Measurements from ENCODE around the gene ZNF345. TPM values are rescaled to one million over a fixed set of nuclear protein-coding genes. Genes with fewer than 3 reads are reported as not detected.

ZNF345 gene
- 1.7 and 2.4 TPM in 2 replicates for total RNA-seq
- 3.2 TPM for polyA plus RNA-seq (2012)

DNA sequence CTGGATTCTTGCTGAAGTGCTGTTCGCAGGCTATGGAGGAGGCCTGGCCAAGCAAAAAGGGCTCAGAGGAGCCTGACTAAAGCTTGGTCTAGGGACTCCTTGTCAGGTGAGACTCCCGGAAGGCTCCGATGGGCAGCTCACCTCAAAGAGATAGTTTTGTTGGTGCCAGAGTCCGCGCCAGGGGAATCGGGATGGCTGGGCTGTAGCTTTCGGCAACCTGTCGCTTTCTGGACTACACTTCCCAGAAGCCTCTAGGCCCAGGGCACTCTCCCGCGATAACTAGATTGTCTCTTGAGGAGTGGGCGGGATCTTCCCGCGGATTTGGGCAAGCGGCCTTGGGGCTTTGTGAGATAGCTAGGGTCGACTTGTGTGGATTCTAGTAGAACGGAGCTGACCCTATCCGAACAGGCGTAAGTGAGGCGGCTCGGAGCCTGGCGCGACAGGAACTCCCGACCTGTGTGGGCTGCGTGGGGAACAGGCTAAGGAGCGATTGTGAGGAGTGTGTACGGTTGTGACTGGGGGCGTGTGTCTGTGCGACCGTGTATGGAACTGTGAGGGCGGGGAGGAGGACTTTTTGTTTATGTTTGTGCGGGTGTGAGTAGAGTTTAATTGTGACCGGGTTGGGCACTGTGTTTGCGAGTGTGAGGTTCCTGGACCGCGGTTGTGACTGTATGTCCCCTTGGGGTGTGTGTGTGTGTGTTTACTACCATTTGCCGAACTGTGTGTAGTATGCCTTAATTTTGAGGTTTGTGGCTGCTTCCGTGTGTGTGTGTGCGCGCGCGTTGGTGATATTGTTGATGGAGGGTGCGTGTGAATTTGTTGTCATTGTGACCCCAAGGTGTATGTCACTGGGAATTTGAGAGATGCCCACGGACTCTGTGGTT lies at the start of gene ZNF345:
ZNF345 (plus strand) TSS at position 318 of the 884 bp plus-strand sequence. CDS start 25,955 bp downstream, outside the sequence.
- DNase-seq (ENCODE audit: low read depth) = peak; percentile 98

DNA sequence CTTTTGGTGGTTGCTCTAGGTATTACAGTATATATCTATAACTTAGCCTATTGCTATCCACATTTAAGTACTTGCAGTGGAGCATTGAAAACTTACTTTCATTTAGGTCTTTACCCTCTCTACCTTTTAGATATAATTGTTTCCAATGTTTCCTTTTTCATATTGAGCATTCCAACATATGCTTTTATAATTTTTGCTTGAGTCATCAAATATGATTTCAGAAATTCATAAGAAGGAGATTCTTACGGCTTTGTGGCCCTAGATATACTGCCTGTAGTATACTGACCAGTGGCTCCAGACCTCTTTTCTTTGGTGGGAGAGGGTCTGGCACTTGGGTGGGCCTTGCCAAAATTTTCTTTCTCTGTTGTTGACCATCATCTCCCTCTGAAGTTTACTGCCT lies 45.3 kb upstream of the ZNF345 start:
- DNase-seq (ENCODE audit: low read depth) = no peak

DNA sequence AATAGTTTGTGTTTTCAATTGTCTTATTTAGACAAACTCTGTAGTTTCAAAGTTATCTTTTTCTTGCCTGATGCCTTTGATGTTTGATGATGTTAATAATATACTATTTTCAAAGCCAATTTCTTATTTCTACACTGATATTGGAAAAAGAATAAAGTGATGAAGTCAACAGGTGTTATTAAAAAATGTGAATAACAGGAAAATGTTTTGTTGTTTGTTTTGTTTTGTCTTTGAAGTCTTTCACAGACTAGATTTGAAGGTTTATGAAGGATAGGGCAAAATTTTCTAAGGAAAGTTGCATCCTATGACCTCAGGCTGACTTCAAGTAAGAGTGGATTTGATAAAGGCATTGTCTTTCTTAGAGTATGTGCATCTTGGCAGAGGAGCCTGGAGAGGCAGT lies 43.6 kb upstream of the ZNF345 start:
- no peak for DNase-seq (ENCODE audit: low read depth)

DNA sequence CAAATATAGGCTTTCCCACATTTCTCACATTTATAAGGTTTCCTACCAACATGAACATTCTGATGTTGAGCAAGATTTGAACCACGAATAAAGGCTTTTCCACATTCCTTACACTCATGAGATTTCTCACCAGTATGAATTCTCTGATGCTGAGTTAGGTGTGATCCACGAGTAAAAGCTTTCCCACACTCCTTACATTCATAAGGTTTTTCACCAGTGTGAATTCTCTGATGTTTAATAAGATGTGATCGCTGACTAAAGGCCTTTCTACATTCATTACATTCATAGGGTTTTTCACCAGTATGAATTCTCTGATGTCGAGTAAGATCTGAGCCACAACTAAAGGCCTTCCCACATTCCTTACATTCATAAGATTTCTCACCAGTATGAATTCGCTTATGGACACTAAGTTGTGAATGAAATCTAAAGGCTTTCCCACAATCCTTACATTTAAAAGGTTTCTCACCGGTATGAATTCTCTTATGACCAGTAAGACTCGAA lies 31.5 kb upstream of the ZNF345 start:
- DNase-seq (ENCODE audit: low read depth) = peak; percentile 3

DNA sequence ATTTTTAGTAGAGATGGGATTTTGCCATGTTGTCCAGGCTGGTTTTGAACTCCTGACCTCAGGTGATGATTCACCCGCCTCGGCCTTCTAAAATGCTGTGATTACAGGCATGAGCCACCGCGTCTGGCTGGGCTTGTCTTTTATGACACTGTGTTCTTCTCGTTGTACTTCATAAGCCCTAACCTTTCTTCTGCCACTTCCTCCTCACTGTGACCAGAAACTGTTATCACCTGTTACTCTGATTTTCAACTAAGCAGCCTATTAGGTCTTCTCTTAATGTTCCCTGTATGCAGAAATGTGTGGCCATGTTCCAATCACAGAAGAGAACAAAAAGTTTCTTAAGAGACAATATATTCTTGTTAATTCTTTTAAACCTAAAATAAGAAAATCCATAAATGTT lies 28.9 kb upstream of the ZNF345 start:
- no peak for DNase-seq (ENCODE audit: low read depth)

DNA sequence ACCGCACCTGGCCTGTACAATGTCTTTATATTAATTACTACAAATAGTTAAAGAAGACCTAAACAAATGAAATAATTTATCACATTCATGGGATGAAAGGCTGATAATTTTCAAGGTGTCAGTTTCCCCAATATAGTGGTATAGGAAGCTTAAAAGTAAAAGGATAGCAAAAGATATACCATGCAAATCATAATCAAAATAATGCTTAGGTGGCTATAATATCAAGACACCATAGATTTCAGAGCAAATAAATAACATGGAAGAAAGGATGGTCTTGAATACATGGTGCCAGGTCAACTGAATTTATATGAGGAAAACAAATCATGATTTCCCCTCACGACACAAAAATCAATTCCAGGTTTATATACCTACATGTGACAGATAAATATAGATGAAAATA lies 17.2 kb upstream of the ZNF345 start:
- no peak for DNase-seq (ENCODE audit: low read depth)

DNA sequence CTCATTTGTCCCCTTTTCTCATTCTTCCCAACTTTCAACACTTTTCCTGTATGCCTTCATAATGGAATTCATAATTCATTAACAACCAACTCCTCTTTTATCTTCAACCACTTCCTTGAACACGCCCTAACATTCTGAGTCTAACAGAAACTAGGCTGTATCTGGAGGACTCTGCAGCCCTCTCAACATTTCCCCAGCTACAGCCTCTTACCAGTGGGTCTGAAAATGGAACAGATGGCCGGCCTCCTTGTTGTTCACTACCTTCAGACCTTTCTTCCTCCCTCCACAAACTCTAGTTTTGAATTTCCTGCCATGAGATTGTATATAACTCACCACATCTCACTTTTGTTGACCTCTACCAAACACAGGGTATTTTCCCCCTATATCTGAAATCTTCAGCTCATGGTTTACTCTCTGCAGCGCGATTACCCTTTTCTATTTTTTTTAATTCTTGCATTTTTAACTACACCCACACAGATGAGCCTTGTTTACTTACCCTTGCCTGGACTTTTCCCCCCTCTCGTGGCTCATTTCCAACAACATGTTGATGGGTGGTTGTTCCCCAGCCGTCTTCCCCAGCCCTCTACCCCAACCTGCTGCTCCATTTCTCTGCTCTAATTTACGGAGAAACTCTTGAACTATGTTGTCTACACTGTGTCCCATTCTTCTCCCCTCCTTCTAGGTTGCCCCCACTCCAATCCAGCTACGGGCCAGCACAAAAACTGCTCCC lies 13.3 kb upstream of the ZNF345 start:
- peak; percentile 4 for DNase-seq (ENCODE audit: low read depth)

DNA sequence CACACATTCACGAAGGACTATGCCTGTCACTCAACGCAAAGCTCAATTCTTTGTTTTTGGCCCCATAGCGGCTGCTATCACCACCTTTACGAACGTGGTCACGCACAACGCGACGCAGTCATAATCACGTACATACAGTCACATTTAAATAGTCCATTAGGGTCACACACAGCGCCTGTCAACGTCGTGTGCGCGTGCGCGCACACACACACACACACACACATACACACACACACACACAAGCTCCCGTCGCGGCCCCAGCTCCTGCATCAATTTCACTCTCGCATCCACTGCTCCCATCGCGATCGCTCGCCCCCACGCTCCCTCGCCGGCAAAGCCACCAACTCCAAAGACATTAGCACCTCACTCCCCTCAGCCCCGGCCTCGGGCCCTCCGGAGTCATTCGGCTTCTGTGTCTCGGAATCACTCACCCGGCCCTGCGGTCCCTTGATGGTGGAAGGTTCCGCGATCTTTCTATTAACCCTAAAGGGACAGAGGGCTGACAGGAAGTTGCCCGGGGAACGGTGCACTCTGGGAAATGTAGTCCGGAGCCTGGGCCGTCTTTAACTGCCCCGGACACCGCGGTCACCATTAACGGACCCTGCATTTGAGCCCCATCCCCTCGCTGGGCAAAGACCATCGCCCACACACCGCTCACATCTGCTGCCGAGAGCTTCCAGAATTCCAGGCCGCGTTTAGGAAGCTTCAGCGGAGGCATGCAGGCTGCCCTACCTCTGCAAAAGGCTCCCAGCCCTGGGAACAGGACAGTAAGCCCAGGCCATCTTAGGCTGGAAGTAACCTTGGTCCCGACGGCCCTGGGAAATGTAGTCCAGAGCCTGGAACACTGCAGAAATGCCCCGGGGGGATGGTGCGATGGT lies 12.5 kb upstream of the ZNF345 start, which contains the start of gene ZNF790:
ZNF790 (minus strand) TSS at position 482 of the 878 bp plus-strand sequence. CDS start 12,768 bp downstream, outside the sequence.
- peak; percentile 96 for DNase-seq (ENCODE audit: low read depth)

DNA sequence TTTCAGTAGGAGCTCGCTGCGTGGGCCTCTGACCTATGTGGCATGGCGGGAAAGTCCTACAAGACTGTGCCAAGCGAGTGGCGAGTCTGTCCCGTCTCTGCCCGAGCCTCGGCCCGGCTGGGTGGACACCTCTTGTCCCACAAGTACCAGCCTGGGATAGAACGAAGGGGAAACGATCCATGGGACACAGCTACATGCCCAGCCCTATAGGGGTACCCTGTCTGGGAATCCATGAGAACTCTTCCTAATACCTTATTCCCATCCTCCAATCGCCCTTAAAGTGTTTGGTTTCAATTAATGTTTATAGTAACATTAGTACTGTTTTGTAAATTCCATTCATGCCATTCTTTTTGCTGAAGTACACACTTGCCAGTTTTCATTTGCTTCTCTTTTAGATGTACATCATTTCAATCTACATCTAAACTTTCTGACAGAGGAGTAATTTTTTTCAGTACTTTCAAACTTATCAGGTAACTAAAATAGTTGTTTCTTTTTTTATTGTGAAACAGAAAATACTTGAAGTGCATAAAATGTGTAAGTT lies 11.8 kb upstream of the ZNF345 start:
- no peak for DNase-seq (ENCODE audit: low read depth)

DNA sequence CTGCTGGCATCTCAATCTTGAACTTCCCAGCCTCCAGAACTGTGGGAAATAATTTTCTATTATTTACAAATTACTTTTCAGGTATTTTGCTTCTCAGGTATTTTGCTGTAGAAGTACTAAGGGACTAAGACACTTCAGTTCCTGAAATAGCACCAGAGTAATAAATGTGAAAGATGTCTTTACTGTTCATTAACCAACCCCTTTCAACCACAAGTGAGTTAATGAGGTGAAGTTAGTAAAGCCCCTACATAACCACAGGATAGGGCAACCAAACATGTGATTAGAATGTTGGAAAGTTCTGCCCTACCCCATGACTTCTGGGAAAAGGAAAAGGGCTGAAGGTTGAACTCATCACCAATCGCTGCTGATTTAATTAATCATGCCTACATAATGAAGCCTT lies 2.7 kb upstream of the ZNF345 start:
- no peak for DNase-seq (ENCODE audit: low read depth)

DNA sequence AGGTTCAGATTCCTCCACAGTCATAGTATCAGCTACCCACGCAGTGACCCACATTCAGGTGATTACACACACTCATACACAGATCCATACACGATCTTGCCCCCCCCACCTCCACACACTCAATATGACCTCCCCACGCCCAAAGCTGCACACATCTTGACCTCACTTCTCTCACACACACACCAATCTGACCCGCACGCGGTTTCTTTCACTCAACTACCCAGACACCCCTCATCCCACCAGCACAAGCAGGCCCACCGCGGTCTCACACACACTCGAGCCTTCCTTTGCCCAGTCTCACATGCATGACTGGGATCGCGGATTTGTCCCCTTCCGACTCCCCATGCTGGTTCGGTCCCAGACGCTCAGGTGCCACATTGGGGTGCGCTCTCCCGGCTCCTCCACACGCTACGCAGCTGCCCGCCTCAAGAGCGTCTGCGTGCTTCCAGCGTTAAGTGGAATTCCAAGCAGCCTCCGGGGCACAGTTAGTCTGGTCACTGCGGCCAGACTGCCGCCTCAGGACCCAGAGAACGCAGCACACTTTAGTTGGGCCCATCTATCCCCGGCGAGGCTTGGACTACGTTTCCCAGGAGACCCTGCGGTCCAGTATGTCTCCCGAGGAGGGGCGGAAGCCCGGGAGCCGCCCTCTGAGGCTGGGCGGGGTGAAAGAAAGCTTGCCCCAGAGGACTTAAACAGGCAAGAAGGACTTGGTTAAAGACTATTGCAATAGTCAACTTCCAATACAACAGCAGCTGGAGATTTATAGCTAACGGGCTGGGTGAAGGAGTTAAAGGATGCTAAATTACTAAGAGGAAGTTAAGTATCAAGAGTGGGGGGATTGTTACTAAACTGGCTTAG lies 746 bp upstream of the ZNF345 start:
- peak; percentile 95 for DNase-seq (ENCODE audit: low read depth)

DNA sequence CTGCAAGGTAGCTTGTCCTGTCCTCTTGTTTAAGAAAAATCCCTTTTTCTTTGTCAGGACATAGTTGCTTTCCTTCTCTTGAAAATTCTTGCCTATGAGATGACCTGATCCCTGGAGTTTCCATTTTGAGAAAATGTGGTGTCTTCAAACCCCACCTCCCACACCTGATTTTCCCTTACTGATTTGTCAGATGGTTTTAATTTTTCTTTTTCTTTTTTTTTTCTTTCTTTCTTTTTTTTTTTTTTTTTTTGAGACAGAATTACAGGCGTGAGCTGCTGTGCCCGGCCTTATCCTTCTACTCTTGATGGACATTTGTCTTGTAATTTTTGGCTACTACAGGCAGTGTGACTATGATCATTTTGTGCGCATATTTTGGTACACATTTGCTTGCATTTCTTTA lies 1.2 kb downstream of the ZNF345 start:
- no peak for DNase-seq (ENCODE audit: low read depth)

DNA sequence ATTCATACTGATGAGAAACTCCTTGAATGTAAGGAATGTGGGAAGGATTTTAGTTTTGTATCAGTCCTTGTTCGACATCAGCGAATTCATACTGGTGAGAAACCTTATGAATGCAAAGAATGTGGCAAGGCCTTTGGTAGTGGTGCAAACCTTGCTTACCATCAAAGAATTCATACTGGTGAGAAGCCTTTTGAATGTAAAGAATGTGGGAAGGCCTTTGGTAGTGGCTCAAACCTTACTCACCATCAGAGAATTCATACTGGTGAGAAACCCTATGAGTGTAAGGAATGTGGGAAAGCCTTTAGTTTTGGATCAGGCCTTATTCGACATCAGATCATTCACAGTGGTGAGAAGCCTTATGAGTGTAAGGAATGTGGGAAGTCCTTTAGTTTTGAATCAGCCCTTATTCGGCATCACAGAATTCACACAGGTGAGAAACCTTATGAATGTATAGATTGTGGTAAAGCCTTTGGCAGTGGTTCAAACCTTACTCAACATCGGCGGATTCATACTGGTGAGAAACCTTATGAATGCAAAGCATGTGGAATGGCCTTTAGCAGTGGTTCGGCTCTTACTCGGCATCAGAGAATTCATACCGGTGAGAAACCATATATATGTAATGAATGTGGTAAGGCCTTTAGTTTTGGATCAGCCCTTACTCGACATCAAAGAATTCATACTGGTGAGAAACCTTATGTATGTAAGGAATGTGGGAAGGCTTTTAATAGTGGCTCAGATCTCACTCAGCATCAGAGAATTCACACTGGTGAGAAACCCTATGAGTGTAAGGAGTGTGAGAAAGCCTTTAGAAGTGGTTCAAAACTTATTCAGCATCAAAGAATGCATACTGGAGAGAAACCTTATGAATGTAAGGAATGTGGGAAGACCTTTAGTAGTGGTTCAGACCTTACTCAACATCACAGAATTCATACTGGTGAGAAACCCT lies 26.6 kb downstream of the ZNF345 start:
- DNase-seq (ENCODE audit: low read depth) = no peak

DNA sequence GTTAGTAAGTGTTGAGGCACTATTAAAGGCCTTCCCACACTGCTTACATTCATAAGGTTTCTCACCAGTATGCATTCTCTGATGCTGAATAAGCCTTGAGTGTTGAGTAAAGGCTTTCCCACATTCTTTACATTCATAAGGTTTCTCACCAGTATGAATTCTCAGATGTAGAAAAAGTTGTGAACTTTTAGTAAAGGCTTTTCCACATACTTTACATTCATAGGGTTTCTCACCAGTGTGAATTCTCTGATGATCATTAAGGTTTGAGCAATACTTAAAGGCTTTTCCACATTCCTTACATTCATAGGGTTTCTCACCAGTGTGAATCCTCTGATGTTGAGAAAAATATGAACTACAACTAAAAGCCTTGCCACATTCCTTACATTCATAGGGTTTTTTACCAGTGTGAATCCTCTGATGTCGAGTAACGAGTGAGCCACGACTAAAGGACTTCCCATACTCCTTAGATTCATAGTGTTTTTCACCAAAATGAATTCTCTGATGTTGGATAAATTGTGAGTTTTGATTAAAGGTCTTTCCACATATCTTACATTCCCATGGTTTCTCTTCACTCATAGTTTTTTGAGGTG lies 41.2 kb downstream of the ZNF345 start:
- no peak for DNase-seq (ENCODE audit: low read depth)

DNA sequence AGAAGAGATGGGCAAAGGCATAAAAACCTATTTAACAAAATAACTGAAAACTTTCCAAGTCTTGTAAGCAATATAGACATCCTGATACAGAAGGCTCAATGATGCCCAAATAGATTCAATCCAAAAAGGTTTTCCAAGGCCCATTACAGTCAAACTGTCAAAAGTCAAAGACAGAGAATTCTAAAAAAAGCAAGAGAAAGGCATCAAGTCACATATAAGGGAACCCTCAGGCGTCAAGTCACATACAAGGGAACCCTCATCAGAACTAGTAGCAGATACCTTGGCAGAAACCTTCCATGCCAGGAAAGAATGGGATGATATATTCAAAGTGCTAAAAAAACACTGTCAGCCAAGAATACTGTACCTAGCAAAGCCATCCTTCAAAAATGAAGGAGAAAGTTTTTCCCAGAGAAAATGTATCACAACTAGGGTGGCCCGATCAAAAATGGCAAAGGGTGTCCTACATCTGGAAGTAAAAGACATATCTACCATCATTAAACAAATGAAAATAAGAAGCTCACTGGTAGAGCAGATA lies 44.2 kb downstream of the ZNF345 start:
- no peak for DNase-seq (ENCODE audit: low read depth)

DNA sequence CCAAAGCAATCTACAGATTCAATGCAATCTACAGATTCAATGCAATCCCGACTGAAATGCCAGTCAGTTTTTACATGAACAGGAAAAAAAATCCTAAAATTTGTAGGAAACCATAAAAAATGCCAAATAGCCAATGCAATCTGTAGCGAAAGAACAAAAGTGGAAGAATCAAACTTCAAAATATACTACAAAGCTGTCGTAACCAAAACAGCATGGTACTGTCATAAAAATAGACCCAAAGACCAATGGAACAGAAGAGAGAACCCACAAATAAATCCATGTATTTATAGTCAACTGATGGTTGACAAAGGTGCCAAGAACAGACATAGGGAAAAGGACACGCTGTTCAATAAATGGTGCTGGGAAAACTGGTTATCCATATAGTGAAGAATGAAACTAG lies 47.7 kb downstream of the ZNF345 start:
- DNase-seq (ENCODE audit: low read depth) = no peak

DNA sequence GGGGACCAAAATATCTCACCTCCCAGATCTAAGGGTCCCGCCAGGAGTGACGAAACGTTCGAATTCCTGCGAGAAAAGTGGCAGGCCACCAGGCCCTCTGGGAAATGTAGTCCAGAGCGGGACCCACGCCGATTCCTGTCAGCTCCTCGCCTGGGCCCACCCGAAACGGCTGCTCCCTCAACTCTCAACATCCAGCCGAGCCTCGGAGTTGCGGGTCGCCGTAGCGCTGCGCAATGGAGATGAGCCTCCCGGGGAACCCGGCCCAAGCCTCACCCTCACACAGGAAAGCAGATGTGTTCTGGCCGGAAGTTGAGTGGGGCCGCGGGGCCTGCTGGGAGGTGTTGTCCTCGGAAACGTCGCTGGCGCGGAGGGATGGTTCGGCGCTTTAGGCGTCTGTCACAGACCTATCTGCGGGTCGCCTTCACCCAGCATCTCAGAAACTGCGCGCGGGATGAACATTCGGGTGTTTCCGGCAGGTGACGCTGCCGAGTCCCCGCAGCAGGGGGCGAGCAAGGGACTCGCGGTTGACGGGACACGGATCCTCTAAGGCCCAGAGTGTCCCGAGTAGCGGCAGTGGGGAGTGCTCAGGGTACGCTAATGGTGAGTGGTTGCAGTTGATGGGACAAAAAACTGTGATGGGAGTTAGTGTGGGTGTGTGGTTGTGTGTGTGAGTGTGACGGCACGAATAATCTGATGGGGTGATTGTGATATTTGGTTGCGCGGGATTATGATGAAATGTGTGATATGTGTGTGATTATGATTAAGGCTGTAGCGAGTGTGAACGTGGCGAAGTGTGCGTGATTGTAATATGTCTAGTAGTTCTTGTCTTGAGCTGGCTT lies 65.5 kb downstream of the ZNF345 start, which contains the start of the genes ZNF568 and ZNF829:
ZNF568 (plus strand) TSS at position 341 of the 839 bp plus-strand sequence. CDS start 6,439 bp downstream, outside the sequence.
ZNF829 (minus strand) TSS at position 300 of the 839 bp plus-strand sequence. CDS start 1,124 bp downstream, outside the sequence.
- peak; percentile 96 for DNase-seq (ENCODE audit: low read depth)

Data from myocyte (in vitro differentiated cells).